H1 (cell line): ENCODE measurements around the gene ZMYND10. TPM values are rescaled to one million over a fixed set of nuclear protein-coding genes. Genes with fewer than 3 reads are reported as not detected.

ENCODE experiments used
- CTCF ChIA-PET: fragments of 300-600 bp; sonication (Branson Sonifier 250); formaldehyde crosslinking; loops from one replicate; lab custom pipeline; 2021; ENCODE audit not compliant: partially characterized antibody; lab: Charles Lee
- POLR2A ChIA-PET: fragments of 300-600 bp; sonication (Branson Sonifier 250); formaldehyde crosslinking; loops from one replicate; lab custom pipeline; 2021; ENCODE audit warnings: inconsistent platforms; ENCODE audit not compliant: partially characterized antibody; lab: Charles Lee
- DNase-seq, 2 experiments: peaks; one replicate each; pipeline versions ENCODE4 v3.0.0 to v3.0.0-alpha.2; 2010 to 2022; ENCODE audit warnings: low spot score in 2 of 2, low read depth in 1 of 2, mixed read lengths in 1 of 2
- FAIRE-seq: peaks from 2 replicates; lab custom pipeline; 2011; peaks lifted over from hg19 to GRCh38; lab: Jason Lieb, UNC
- H2AFZ ChIP-seq: 2 replicates; pipeline ENCODE4 v1.8.1; 2012; ENCODE audit warnings: low read length, inconsistent platforms
- H2AK5ac ChIP-seq: 2 replicates; pipeline ENCODE4 v1.6.1; 2013; ENCODE audit warnings: low read depth, low read length
- H2BK120ac ChIP-seq: replicated peaks from 2 replicates; pipeline ENCODE3; 2013; ENCODE audit warnings: low read depth, low read length, inconsistent platforms
- H2BK12ac ChIP-seq: 2 replicates; pipeline ENCODE4 v1.6.1; 2013; ENCODE audit warnings: low read depth, low read length
- H2BK15ac ChIP-seq: 2 replicates; pipeline ENCODE4 v1.6.1; 2013; ENCODE audit warnings: low read length
- H2BK20ac ChIP-seq: 2 replicates; pipeline ENCODE4 v1.6.1; 2013; ENCODE audit warnings: low read length
- H2BK5ac ChIP-seq: 2 replicates; pipeline ENCODE4 v1.6.1; 2013; ENCODE audit warnings: low read depth, low read length
- H3K14ac ChIP-seq: 2 replicates; pipeline ENCODE4 v1.6.1; 2013; ENCODE audit warnings: inconsistent platforms; ENCODE audit not compliant: insufficient read length
- H3K18ac ChIP-seq: 2 replicates; pipeline ENCODE4 v1.6.1; 2013; ENCODE audit warnings: low read length; ENCODE audit errors: extremely low read depth
- H3K23ac ChIP-seq: 2 replicates; pipeline ENCODE4 v1.6.1; 2013; ENCODE audit warnings: inconsistent platforms; ENCODE audit not compliant: insufficient read length
- H3K23me2 ChIP-seq: 2 replicates; pipeline ENCODE4 v1.6.1; 2013; ENCODE audit warnings: low read depth, low read length
- H3K27ac ChIP-seq: 2 replicates; pipeline ENCODE4 v1.6.1; 2011; ENCODE audit warnings: low read depth, low read length, inconsistent platforms
- H3K27me3 ChIP-seq, 4 experiments: replicated peaks in 1 of 4; 1 replicate in 1 of 4; 2 replicates in 3 of 4; pipeline versions ENCODE4 v1.6.1 to v1.8.1; 2011 to 2013; ENCODE audit warnings: low read length in 3 of 4, mild to moderate bottlenecking in 3 of 4, inconsistent platforms in 2 of 4, mixed read lengths in 2 of 4, moderate library complexity in 1 of 4; ENCODE audit not compliant: control insufficient read depth in 3 of 4, insufficient read depth in 3 of 4; ENCODE audit errors: extremely low read depth in 1 of 4
- H3K36me3 ChIP-seq, 4 experiments: 2 replicates each; pipeline versions ENCODE4 v1.6.1 to v1.8.1; 2011 to 2013; ENCODE audit warnings: mild to moderate bottlenecking in 4 of 4, low read length in 3 of 4, moderate library complexity in 2 of 4, control low read depth in 1 of 4, inconsistent platforms in 1 of 4; ENCODE audit not compliant: insufficient read depth in 4 of 4, control insufficient read depth in 2 of 4
- H3K4ac ChIP-seq: replicated peaks from 2 replicates; pipeline ENCODE3; 2013; ENCODE audit warnings: low read length, low read depth, mixed read lengths, inconsistent platforms; ENCODE audit not compliant: insufficient read length
- H3K4me1 ChIP-seq, 4 experiments: replicated peaks in 1 of 4; 1 replicate in 1 of 4; 2 replicates in 3 of 4; pipeline versions ENCODE4 v1.6.1 to v1.8.1; 2011 to 2013; ENCODE audit warnings: low read length in 3 of 4, inconsistent platforms in 2 of 4, mixed read lengths in 1 of 4; ENCODE audit not compliant: insufficient read depth in 4 of 4, control insufficient read depth in 3 of 4
- H3K4me2 ChIP-seq, 2 experiments: 2 replicates each; pipeline versions ENCODE4 v1.6.1 to v1.8.1; 2011 to 2013; ENCODE audit warnings: low read depth in 2 of 2, low read length in 2 of 2, control low read depth in 1 of 2, inconsistent platforms in 1 of 2, mild to moderate bottlenecking in 1 of 2; ENCODE audit not compliant: insufficient read depth in 1 of 2
- H3K4me3 ChIP-seq, 4 experiments: fragments of 200-600, 300-600 bp in 1 of 4; sonication (generic), shearing (Covaris generic), sonication (Bioruptor Twin) in 1 of 4; 2 replicates each; pipeline versions ENCODE4 v1.5.1 to v1.8.1; 2011 to 2016; ENCODE audit warnings: low read length in 4 of 4, low read depth in 3 of 4, control low read depth in 2 of 4, inconsistent platforms in 2 of 4, mild to moderate bottlenecking in 2 of 4, mixed read lengths in 1 of 4, moderate library complexity in 1 of 4; ENCODE audit not compliant: insufficient read depth in 2 of 4; ENCODE audit errors: extremely low read depth in 1 of 4
- H3K56ac ChIP-seq: replicated peaks from 2 replicates; pipeline ENCODE3; 2013; ENCODE audit warnings: low read depth, mild to moderate bottlenecking, mixed read lengths, low read length, inconsistent platforms; ENCODE audit not compliant: insufficient read length
- H3K79me1 ChIP-seq: 2 replicates; pipeline ENCODE4 v1.6.1; 2013; ENCODE audit warnings: low read depth, low read length, control low read depth
- H3K79me2 ChIP-seq, 2 experiments: 2 replicates each; pipeline versions ENCODE4 v1.6.1 to v1.8.1; 2012 to 2013; ENCODE audit warnings: low read length in 2 of 2, mild to moderate bottlenecking in 2 of 2, inconsistent platforms in 1 of 2; ENCODE audit not compliant: insufficient read depth in 2 of 2, control insufficient read depth in 1 of 2
- H3K9ac ChIP-seq, 4 experiments: replicated peaks in 1 of 4; 1 replicate in 1 of 4; 2 replicates in 3 of 4; pipeline versions ENCODE4 v1.6.1 to v1.8.1; 2011 to 2013; ENCODE audit warnings: low read depth in 3 of 4, low read length in 3 of 4, control low read depth in 2 of 4, mild to moderate bottlenecking in 2 of 4, moderate library complexity in 2 of 4, inconsistent platforms in 1 of 4; ENCODE audit errors: extremely low read depth in 1 of 4
- H3K9me3 ChIP-seq, 2 experiments: 2 replicates each; pipeline versions ENCODE4 v1.6.1 to v1.8.1; 2012 to 2013; ENCODE audit warnings: mild to moderate bottlenecking in 2 of 2, moderate library complexity in 2 of 2, control low read depth in 1 of 2, inconsistent platforms in 1 of 2, low read depth in 1 of 2, low read length in 1 of 2, mixed read lengths in 1 of 2; ENCODE audit not compliant: insufficient read depth in 2 of 2
- H4K20me1 ChIP-seq, 2 experiments: replicated peaks in 1 of 2; 2 replicates each; pipeline versions ENCODE3 to v1.8.1; 2011 to 2013; ENCODE audit warnings: inconsistent platforms in 2 of 2, low read length in 2 of 2, mild to moderate bottlenecking in 1 of 2; ENCODE audit not compliant: insufficient read depth in 2 of 2, control insufficient read depth in 1 of 2
- H4K5ac ChIP-seq: 2 replicates; pipeline ENCODE4 v1.6.1; 2013; ENCODE audit warnings: low read length, low read depth, mixed read lengths, inconsistent platforms; ENCODE audit not compliant: insufficient read length
- H4K8ac ChIP-seq: 2 replicates; pipeline ENCODE4 v1.8.0; 2013; ENCODE audit warnings: mild to moderate bottlenecking, moderate library complexity, low read length, inconsistent platforms; ENCODE audit not compliant: insufficient read depth; ENCODE audit errors: extremely low read depth
- H4K91ac ChIP-seq: replicated peaks from 2 replicates; pipeline ENCODE3; 2013; ENCODE audit warnings: low read length, mixed read lengths, inconsistent platforms; ENCODE audit not compliant: insufficient read length
- CTBP2 ChIP-seq: IDR thresholded peaks from 2 replicates; pipeline ENCODE4 v1.7.0; 2011; ENCODE audit warnings: borderline replicate concordance, mild to moderate bottlenecking, moderate library complexity, mixed read lengths, low read length; ENCODE audit not compliant: insufficient read depth, insufficient read length
- RAD21 ChIP-seq, 2 experiments: IDR thresholded peaks in 1 of 2; conservative IDR thresholded peaks in 1 of 2; 2 replicates each; pipeline ENCODE4 v1.6.1; 2011; ENCODE audit warnings: low read depth in 2 of 2, low read length in 2 of 2, improper control_type of control experiment in 1 of 2, inconsistent platforms in 1 of 2, mild to moderate bottlenecking in 1 of 2, moderate library complexity in 1 of 2
- WGBS, 2 experiments: shearing (Covaris generic) in 1 of 2; methylation state at CpG; one replicate each; pipeline versions ENCODE4 v1.1.6 to v1.1.7; 2013 to 2015; ENCODE audit warnings: low lambda C conversion rate in 2 of 2, mixed read lengths in 2 of 2, inconsistent platforms in 1 of 2, low coverage in 1 of 2, missing lambda C conversion rate in 1 of 2; ENCODE audit not compliant: insufficient replicate concordance in 2 of 2, insufficient coverage in 1 of 2, insufficient read length in 1 of 2; ENCODE audit errors: extremely low coverage in 1 of 2, missing lambda C conversion rate in 1 of 2; 5-methylcytosine and 5-hydroxymethylcytosine counted together
- polyA plus RNA-seq, 7 experiments: library from polyadenylated mRNA; depleted of rRNA in 3 of 7; stranded (reverse) in 5 of 7; unstranded in 2 of 7; fragments of >200 nt in 5 of 7; fragments of 200-250 nt in 2 of 7; gene quantifications; 1 replicate in 5 of 7; 2 replicates in 1 of 7; 4 replicates in 1 of 7; pipeline versions ENCODE4 v1.2.1 to v1.2.3, GENCODE V29; 2011 to 2013; ENCODE audit warnings: missing spikeins in 2 of 7, mixed read lengths in 2 of 7
- total RNA-seq: library from RNA; stranded (reverse); fragmentation: NEBNext Ultra II Directional; extraction: Animal tissue kit (Norgen Biotek cat#: 25700); gene quantifications from 2 replicates; pipeline ENCODE4 v1.2.1, GENCODE V29; 2021
- TF ChIP-seq, protein P1 (sequence below): IDR thresholded peaks from 2 replicates; pipeline ENCODE4 v1.6.1; 2012; ENCODE audit warnings: inconsistent platforms

Gene ZMYND10
- total and polyA plus RNA-seq, 2 of the 8 experiments (the other 6 are each of a cell fraction or from before 2014, with no cell fraction given): 0.56 to 0.79 TPM

GRCh38 chr3:50381383-50381782 is 35.9 kb upstream of the ZMYND10 start:
- no peak for FAIRE-seq
- Histone ChIP-seq H3K4ac (no peak overlapping the region), H3K27me3 (peaks cover 0 to 3% (median 0%) of the 10 kb centered on the region in 4 experiments; a peak in 1 of 7 replicates), H3K14ac (no peak overlapping the region), H3K9me3 (no peaks in the 10 kb centered on the region), H2BK5ac (no peak overlapping the region), H4K5ac (no peak overlapping the region), H2AFZ (no peak overlapping the region), H3K18ac (no peak overlapping the region), H3K23ac (no peak overlapping the region), H3K4me1 (peaks cover 0 to 5% (median 2%) of the 10 kb centered on the region in 4 experiments; a peak in 2 of 7 replicates), H4K8ac (no peak overlapping the region), H2BK120ac (no peak overlapping the region), H3K27ac (no peak overlapping the region), H3K56ac (no peak overlapping the region), H3K36me3 (no peaks in the 10 kb centered on the region), H3K79me1 (no peaks in the 10 kb centered on the region), H2BK15ac (no peak overlapping the region), H3K23me2 (no peaks in the 10 kb centered on the region), H3K4me3 (no peak overlapping the region), H3K4me2 (no peak overlapping the region), H3K79me2 (no peaks in the 10 kb centered on the region), H2BK20ac (no peak overlapping the region), H2BK12ac (no peak overlapping the region), H3K9ac (no peak overlapping the region), H2AK5ac (no peak overlapping the region), H4K91ac (no peak overlapping the region), H4K20me1 (peaks cover 2 to 4% of the 10 kb centered on the region in 2 experiments)
- DNase-seq: no peak
- CTCF ChIA-PET: interaction anchor here (0.6 to 2.5 kb wide), 11 partner anchors 10 to 161 kb away, joined by 3 to 13 read pairs (median 4); no protein-coding TSS in a partner anchor
- WGBS, 2 experiments: 73% methylated on average over 4 of the region's 4 CpGs; no CpG with 5 or more reads in 1 of the 2 experiments
- POLR2A ChIA-PET: interaction anchor here (1.7 kb wide), 1 partner anchor 135 kb away, joined by 4 read pairs; no protein-coding TSS in a partner anchor
- TF ChIP-seq RAD21 (IDR thresholded peaks at IDR 0.05 in 1 of 2, conservative IDR thresholded peaks at IDR 0.05 in 1 of 2; ENCODE audit: low read depth in 2 of 2, low read length in 2 of 2) (no peak), CTBP2 (no peak)
- TF ChIP-seq, protein P1, sequence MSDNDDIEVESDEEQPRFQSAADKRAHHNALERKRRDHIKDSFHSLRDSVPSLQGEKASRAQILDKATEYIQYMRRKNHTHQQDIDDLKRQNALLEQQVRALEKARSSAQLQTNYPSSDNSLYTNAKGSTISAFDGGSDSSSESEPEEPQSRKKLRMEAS: no peak
